NCI-H524 treated with DMSO at 0.1 percent for 48 hours (cell line): ENCODE data around the gene CHPF2.
A peak's percentile ranks its signal among the peaks of the same experiment; 100 is the strongest.

Source experiments
- DNase-seq: peaks from one replicate; lab custom pipeline; 2025; lab: John Stamatoyannopoulos, UW

CHPF2 gene

DNA sequence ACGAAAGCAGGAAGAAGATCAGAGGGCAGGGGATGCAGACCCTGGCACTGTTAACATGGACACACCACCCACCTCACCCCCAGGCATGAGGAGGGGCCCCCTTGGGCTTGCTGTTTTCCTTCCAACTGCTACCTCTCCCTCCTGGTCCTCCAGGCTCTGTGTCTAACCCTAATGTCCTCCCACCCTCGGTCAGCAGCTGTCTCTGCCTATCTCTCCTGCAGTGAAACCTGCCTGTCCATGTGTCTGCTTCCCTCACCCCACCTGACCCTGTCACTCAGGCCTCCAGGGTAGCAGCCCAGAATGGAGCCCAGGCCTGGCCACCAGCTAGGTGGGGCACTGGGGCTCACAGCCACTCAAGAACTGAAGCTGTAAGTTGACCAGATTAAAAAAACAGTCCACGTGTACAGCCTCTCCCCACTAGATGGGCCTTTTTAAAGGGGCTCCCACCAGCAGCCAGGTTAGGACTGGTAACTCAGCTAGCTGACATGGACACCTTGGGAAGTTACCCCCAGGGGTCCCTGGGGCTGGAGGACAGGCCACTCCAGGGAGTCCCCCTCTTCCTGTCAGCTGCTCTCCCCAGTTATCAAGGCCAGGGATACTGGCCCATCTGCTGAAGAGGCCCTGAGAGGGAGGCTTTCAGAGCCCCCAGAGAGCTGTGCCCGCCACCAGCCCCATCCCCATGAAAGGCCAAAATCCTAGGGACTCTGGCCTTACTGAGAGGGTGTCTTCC, 14.7 kb downstream of the CHPF2 start:
- DNase-seq, result no peak

DNA sequence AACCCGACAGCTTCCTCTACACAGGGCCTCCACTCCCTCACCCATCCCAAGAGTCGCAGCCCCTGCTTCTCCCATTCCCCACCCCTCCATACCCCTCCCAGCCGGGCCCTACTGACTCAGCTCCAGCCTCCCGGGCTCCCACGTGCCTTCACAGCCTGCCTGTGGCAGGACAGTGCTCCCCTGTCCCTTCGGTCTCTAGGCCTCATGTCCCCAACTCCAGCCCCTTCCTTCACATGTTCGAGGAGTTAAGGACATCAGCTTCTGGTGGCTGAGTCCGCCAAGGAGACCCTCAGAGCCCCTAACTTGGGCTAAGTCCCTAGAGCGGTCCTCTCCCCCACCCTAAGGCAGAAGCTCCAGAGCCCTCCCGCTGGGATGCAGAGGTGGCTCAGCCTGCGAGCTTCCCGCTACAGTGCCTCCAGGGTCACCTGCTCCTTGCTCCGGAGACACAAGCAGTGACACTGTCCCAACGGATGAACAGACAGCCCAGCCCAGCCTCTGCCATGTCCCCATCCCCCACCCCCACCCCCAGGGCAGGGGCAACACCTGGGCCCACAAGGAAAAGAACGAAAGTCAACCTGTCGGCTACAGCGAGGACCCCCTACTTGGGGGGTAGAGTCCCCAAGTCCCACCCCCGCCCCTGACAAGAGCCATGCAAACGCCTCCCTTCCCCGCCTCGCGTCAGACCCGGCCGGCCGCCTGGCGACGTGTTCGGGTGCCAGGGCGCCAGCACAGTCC, 15.5 kb downstream of the CHPF2 start:
- no peak for DNase-seq

DNA sequence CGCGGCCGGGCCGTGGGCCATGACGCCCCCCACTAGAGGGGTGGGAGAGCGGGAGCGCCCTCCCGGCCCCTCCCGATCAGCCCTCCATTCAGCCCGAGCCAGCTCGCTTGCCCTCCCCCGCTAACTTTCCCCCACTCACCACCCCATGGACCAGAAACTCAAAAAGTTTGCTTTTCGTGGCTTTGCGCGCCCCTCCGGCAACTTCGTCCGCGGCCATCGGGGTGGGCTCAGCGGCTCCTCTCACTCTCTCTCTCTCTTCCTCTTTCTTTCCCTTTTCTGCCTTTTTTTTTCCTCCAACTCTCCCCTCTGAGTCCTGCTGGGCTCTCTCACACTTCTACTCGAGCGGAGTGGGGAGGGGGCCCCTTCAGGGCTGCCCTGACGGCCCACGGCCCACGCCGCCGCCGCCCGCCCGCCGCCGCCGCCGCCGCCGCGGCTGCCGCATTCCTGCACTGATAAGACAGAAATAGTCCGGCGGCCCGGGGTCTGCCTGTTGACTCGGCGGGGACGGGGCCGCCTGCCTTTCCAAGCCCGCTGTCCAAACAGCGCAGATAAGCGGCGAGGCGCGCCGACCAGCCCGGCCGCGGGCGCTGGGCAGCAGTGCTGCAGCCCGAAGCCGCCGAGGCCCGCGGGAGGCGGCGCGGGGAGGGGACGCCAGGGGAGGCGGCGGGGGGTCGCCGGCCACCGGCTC, 16.2 kb downstream of the CHPF2 start, which contains the start of gene SMARCD3:
SMARCD3 (minus strand) TSS at position 349 of the 688 bp plus-strand sequence; CDS start at position 217, 132 bp downstream.
- no peak for DNase-seq

DNA sequence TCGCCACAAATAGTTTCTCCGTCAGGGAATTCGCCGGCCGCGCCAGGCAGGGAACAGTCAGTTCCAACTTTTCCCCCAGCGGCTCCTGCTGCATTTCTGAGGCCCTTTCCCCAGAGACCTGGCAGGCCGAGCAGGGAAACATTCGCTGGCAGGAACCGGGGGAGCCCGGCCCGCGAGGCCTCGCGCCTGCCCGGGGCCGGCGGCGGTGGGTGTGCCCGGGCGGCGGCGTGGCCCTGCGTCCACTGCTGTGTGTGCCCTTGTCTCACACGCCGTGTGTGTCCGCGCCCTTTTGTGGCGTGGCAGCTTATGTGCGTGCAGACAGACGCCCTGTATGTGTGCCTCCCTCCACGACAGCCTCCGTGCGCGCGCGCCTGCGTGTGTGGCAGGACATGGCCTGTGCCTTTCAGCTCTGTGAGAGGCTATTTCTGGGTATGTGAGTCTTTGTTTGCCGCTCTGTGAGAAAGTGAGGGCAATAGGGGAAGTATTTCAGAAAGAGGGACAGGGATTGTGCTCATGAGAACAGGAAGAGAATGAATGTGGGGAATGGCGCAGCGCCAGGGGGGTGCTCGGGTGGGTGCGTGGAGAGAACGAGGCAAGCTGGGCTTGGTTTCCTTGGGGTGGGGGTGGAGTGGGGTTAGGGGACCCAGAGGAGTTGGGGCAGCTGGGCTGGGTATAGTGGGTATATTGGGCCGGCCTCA, 16.9 kb downstream of the CHPF2 start:
- DNase-seq, result no peak

DNA sequence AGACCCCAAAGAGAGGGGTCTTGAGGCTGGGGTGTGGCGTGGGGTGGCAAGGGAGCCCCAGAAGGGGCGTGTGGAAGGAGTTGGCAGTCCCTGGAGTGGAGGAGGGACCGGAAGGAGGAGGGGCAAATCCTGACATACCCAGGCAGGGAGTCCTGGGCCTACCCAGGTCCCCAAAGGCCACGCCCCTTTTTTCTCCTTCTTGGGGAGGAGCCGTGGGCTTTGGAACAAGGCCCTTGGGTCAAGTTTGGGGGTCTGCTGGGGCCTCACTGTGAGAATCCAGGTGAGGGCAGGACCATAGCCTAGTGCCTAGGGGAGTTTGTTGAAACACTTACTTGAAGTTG, 17.4 kb downstream of the CHPF2 start:
- no peak for DNase-seq

GRCh38 chr7:151250181-151251132, 18.2 kb downstream of the CHPF2 start:
- no peak for DNase-seq

DNA sequence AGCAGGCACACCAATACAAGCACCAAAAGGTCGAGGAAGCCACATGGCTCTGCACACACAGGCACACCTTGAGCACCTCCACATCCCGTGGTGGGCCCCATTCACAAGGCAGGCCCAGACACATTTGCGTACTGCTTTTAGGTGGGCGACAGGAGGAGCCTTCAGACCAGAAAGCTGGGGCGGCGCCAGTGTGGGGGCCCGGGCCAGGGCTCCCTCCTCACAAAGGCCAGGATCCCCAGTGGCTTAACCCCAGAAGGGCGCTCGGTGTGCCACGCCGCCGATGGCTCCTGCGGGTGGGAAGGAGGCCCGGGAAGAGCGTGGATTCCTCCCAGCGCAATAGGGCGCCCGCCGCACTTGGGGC, 19.0 kb downstream of the CHPF2 start:
- DNase-seq, result no peak

DNA sequence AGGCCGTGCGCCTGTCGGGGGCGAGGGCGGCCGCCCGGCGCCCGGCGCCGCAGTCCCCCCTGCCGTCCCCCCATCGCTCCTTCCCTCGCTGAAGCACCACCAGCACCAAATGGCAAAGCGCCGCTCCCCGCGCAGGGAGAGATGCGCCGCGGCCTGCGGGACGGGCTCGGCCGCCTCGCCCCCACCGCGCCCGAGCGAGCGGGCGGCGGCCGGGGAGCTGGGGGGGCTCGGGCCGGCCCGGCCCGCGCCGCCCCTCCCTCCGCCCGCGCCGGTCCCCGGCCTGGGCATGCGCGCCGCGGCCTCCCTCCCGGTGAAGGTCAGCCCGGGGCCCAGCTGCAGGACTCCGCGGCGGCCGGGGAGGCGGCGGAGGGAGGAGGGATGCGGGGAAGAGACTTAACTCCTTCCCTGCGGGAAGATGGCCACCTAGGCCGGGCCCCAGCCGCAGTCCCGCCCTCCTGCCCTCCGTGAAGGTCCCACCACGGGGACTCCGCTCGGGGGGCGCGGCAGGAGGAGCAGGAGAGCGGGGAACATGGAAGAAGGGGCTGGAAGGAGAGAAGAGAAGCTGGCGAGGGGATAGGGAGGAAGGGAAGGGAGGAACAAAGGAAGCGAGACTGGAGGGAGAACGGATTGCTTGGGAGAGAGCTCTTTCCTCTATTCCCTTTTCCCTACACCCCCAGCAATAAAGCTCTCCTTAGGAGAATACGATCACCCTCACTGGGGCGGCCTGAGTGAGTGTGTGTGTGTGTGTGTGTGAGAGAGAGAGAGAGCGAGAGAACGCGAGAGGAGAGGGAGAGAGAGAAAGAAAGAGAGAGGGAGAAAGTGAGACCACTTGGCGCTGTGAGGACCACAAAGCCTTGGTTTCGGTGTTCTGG, 19.6 kb downstream of the CHPF2 start:
- peak; percentile 17 for DNase-seq

DNA sequence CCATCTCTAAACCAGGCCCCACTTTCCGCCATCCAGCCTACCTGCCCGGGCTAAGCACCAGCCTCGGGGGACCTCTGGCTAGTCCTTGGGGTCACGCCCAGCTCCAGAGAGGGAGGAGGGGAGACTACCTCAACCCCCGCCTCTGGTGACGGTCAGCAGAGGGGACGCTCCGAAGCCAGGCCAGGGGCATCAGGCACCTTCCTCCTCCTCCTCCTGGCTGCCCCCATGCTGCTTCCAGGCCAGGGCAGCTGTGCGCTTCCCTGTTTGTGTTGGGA, 20.2 kb downstream of the CHPF2 start:
- DNase-seq, result no peak

DNA sequence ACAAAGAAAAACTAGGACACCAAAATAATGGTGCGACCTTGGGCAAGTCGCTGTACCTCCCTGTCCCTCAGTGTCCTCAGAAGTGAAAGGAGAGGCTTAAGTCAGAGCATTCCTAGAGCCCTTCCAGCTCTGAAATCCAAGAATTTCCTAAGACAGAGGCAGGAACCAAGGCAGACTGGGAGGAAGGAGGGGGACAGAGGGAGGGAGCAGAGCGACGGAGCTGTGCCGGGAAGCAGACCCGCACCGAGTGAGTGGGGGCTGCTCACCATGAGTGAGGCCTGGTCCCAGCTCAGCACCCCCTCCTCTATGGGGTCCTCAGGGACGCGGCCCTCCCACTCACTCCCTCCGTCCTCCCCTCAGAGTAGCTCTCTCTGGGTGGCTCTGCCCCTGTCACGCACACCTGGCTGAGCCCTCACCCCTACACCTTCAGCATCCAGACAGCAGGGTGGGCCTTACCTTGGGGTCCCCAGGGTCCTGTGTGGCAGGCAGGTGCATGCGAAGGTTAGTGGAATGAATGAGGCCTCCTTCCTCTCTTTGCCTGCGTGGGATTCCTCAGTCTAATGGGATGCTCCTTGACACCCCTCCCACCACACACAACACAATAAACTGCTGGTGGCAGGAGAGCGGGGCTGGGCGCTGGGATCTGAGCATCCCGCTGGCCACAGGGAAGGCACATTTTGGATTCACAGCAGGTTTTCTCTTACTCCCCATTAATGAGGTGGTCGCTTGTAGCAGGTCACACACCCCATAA, 20.9 kb downstream of the CHPF2 start:
- no peak for DNase-seq

DNA sequence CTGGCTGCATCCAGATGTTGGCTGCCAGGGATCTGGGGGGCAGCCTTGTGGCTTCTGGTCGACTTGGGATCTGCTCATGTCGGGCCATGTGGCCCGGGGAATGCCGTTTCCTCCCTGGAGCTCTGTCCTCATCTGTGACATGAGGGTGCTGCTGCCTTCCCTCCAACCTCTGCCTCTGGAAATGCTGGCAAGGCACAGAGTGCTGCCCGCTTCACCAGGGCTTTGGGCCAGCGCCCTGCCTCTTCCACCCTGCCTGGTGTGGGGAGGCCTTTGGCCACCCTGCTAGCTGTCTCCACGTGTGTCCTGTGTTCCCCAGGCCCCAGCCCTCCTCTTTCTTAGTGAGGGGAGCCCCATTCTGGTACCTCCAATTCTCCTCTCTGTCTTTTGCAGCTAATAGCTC, 22.0 kb downstream of the CHPF2 start:
- DNase-seq, result no peak

DNA sequence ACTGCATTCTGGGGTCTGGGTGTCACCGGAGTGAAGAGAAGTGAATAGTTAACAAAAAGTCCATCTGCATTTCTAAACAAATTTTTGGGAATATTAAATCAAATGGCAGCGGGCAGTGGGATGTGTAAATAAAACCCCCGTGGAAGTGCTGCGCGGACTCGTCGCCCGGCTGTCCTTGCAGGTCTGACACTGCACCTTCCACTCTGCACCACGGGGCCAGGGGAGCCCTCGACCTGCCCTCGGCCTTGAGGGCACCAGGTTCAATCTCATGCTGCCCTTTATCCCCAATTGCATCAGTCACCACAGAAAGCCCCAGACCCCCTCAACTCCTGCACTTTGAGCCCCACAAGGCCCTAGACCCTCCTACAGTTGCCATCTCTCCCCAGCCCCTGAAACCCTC, 22.6 kb downstream of the CHPF2 start:
- no peak for DNase-seq

DNA sequence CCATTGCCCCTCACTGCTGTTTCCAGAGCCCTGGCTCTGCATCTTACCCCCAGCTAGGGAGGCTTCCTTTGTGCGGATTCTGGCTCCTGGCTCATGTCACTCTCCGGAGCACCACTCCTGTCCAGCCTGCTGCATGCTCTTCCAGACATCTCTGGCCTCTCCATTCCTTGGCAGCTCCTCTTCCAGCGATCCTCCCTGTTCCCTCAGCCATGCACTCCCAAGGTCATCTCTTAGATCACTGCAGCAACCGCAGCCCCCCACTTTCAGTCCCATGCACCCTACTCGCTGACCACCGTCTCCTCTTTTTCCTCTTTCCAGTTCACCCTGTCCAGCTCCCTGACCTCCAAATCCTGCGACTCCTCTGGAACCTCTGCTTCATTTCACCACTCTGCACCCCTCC, 23.1 kb downstream of the CHPF2 start:
- no peak for DNase-seq

GRCh38 chr7:151256410-151257045, 24.2 kb downstream of the CHPF2 start:
- DNase-seq, result no peak

GRCh38 chr7:151257990-151258389, 25.7 kb downstream of the CHPF2 start:
- DNase-seq, result no peak

DNA sequence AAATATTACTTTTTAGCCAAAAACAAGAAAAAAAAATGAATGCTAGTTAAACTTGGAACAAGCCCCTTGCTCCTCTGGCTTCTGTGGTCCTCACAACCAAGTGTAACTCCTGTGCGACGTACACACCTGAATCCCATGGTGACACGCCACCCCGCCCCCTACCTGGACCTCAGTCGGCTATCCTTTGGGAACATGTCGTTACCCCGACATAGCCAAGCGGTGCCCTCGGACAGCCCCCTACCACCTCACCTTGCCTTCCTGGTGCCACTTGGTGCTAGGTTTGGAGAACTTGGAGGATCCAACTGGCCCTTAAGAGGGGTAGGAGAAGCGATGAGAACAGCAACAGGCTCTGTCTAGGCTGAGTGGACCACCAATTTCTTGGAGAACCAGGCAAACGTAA, 28.2 kb downstream of the CHPF2 start:
- no peak for DNase-seq

GRCh38 chr7:151260883-151261282, 28.6 kb downstream of the CHPF2 start:
- no peak for DNase-seq

DNA sequence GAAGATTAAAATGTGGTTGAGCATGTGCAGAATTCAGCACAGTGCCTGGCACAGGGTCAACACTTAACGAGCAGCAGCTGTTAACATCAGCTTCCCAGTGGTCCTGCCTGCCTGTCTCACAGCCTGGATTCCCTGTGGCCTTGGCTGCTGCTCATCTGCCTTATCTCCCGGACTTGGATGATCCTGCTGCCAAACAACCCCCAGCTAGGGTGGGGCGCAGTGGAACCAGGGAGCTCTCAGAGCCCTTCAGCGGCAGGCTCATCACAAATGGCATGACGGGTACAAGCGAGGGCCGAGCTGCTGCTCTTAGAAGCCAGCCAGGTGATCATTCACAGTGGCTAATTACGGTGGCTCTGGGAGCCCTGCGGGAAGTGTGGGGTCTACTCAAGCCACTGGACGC, 29.2 kb downstream of the CHPF2 start:
- no peak for DNase-seq

GRCh38 chr7:151264615-151265014, 32.3 kb downstream of the CHPF2 start:
- no peak for DNase-seq
